ENCODE results near the gene CDHR1.

DNA sequence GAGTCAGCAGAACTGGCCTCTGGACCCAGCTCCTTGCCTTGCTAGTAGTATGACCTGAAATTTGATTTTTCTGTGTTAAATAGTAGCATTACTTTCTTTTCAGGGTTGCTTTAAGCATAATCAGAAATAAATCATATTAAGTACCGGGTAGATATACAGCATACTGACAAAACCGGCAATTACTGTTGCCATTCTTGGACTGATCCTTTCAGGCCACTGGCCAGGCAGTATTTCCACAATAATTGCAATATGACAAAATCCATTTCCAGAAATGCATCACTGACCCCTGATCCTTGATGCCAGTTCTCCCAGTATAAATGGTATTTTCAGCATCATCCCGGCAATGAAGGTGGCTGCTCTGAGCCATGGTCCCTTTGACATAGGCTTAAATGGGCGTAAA lies 40.1 kb downstream of the CDHR1 start:
- TF ChIP-seq, protein P1, sequence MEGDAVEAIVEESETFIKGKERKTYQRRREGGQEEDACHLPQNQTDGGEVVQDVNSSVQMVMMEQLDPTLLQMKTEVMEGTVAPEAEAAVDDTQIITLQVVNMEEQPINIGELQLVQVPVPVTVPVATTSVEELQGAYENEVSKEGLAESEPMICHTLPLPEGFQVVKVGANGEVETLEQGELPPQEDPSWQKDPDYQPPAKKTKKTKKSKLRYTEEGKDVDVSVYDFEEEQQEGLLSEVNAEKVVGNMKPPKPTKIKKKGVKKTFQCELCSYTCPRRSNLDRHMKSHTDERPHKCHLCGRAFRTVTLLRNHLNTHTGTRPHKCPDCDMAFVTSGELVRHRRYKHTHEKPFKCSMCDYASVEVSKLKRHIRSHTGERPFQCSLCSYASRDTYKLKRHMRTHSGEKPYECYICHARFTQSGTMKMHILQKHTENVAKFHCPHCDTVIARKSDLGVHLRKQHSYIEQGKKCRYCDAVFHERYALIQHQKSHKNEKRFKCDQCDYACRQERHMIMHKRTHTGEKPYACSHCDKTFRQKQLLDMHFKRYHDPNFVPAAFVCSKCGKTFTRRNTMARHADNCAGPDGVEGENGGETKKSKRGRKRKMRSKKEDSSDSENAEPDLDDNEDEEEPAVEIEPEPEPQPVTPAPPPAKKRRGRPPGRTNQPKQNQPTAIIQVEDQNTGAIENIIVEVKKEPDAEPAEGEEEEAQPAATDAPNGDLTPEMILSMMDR (IDR thresholded peaks at IDR 0.05; ENCODE audit: insufficient read depth, low read length, poor library complexity, severe bottlenecking): no peak
- no peak for TF ChIP-seq EZH2phosphoT487 (conservative IDR thresholded peaks at IDR 0.05; ENCODE audit: low read length)

All from SU-DHL-6 (cell line).